Right atrium auricular region (tissue), 2 donors: Measurements from ENCODE around the gene SUFU. TPM values are rescaled to one million over a fixed set of nuclear protein-coding genes. Genes with fewer than 3 reads are reported as not detected.
A peak's percentile ranks its signal among the peaks of the same experiment; 100 is the strongest.

Source experiments
- DNase-seq: peaks from one replicate; pipeline ENCODE4 v3.0.0-alpha.2; 2019; ENCODE audit warnings: low spot score
- H3K27ac ChIP-seq, 2 donors: fragments of 200-600 bp; sonication (generic); 1 replicate in 1 of 2; 2 replicates in 1 of 2; pipeline ENCODE4 v1.5.1; 2016 to 2019
- H3K27me3 ChIP-seq, 2 donors: fragments of 200-600 bp; sonication (generic); one replicate each; pipeline versions ENCODE4 v1.5.1 to v1.6.0; 2017 to 2019
- H3K36me3 ChIP-seq: fragments of 200-600 bp; sonication (generic); one replicate; pipeline ENCODE4 v1.5.1; 2016
- H3K4me1 ChIP-seq, 2 donors: fragments of 200-600 bp; sonication (generic); one replicate each; pipeline versions ENCODE4 v1.5.1 to v1.6.0; 2017 to 2019
- H3K4me3 ChIP-seq, 2 donors: fragments of 200-600 bp; sonication (generic); 1 replicate in 1 of 2; 2 replicates in 1 of 2; pipeline ENCODE4 v1.5.1; 2017 to 2019; ENCODE audit warnings: mild to moderate bottlenecking in 1 of 2, moderate library complexity in 1 of 2
- H3K9me3 ChIP-seq, 2 donors: fragments of 200-600 bp; sonication (generic); one replicate each; pipeline ENCODE4 v1.5.1; 2019
- CTCF ChIP-seq, 2 donors: fragments of 200-600 bp; sonication (generic); IDR thresholded peaks; one replicate each; pipeline ENCODE4 v1.5.1; 2019; ENCODE audit warnings: antibody characterized with exemption in 2 of 2
- total RNA-seq, 2 donors: library from RNA; depleted of rRNA; stranded (reverse); fragments of >200 nt; gene quantifications; one replicate each; pipeline ENCODE4 v1.1.0, GENCODE V29; 2016

Gene SUFU
- total RNA-seq, 2 donors from 2014 or later: 4.9 to 6.4 TPM

DNA sequence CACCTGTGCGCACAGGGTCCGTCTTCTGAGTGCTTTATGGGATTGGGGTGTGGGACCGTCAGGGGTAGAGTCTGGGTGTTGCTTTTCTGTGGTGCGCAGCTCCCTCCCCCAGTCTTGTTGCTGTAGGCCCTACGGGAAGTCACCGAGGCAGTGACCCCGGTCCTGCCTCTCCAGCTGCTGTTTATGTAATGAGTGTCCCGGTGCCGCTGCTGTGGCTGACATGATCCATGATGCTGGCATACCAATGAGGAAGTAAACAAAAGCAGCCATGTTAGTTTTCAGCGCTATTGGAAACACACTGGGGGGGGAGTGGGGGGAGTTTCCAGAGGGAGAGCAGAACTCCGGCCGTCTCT lies 141.6 kb downstream of the SUFU start:
- peak; percentile 88 for DNase-seq
- Histone ChIP-seq H3K4me3 (peak overlapping the region; percentile 88 to 95), H3K27ac (peak overlapping the region; percentile 98 to 100), H3K4me1 (peaks cover 0 to 51% of the 10 kb centered on the region in 2 donors), H3K27me3 (no peaks in the 10 kb centered on the region), H3K9me3 (no peaks in the 10 kb centered on the region), H3K36me3 (no peaks in the 10 kb centered on the region)
- no peak for TF ChIP-seq CTCF (IDR thresholded peaks at IDR 0.05)

DNA sequence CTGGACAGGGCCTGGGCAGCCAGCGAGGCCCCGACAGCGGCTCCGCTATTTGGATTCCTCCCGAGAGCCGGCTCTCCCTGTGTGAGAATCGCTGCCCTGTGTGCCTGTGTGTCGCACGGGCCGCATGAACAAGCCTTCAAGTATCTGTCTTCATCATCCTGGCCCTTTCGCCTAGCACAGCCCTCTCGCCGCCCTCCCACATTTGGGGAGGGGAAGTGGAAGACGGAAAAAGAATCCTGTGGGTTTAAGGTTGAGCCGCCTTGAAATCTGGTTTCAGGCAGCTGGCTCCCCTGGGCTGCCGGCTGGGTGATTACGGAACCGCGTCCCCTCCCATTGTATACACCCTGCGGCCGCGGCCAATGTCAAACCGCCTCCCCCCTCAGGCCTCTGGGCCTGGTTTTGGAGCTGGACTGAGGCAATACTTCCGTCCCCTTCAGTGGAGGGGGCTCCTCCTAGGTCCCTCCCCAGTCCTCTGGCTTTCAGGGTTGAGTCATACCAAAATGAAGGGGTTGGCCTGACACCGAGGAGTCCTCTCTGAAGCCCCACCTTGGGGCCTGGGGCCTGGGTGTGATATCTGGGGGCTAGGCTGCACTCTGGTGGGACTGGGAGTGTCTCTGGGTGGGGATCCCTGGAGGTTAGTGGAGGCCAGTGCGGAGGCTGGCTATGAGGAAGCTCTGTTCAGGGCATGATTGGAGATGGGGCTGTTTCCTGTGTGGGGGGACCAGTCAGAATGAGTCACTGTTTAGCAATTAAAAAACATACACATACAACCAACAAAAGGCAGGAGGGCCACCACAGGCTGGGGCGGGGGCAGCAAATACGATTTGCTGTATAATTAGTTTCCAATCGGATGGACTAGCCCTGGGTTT lies 142.2 kb downstream of the SUFU start:
- Histone ChIP-seq H3K4me1 (peaks cover 0 to 57% of the 10 kb centered on the region in 2 donors), H3K9me3 (no peaks in the 10 kb centered on the region), H3K27me3 (no peaks in the 10 kb centered on the region), H3K4me3 (peak overlapping the region; percentile 88 to 95), H3K36me3 (no peaks in the 10 kb centered on the region), H3K27ac (peak overlapping the region; percentile 98 to 100)
- TF ChIP-seq CTCF (IDR thresholded peaks at IDR 0.05): peak in 1 of 2 donors; percentile 19
- peak; percentile 97 for DNase-seq

- peaks cover 5% of the 10 kb centered on the region for H3K36me3 ChIP-seq
- peak overlapping the region; percentile 88 to 95 for H3K4me3 ChIP-seq
- peak overlapping the region; percentile 98 to 100 for H3K27ac ChIP-seq
- H3K27me3 ChIP-seq: no peaks in the 10 kb centered on the region
- H3K9me3 ChIP-seq: no peaks in the 10 kb centered on the region
- H3K4me1 ChIP-seq: peaks cover 0 to 60% of the 10 kb centered on the region in 2 donors
- TF ChIP-seq CTCF (IDR thresholded peaks at IDR 0.05): no peak
- DNase-seq: no peak
Measured at GRCh38 chr10:102646610-102647442, 143.1 kb downstream of the SUFU start.

- H3K27me3 ChIP-seq: no peaks in the 10 kb centered on the region
- TF ChIP-seq CTCF (IDR thresholded peaks at IDR 0.05): no peak
- no peak for DNase-seq
- peaks cover 7% of the 10 kb centered on the region for H3K36me3 ChIP-seq
- H3K9me3 ChIP-seq: no peaks in the 10 kb centered on the region
- peak overlapping the region; percentile 98 to 100 for H3K27ac ChIP-seq
- H3K4me1 ChIP-seq: peaks cover 0 to 68% of the 10 kb centered on the region in 2 donors
- peak overlapping the region; percentile 88 to 95 for H3K4me3 ChIP-seq
Measured at GRCh38 chr10:102647443-102648268, 143.9 kb downstream of the SUFU start.

DNA sequence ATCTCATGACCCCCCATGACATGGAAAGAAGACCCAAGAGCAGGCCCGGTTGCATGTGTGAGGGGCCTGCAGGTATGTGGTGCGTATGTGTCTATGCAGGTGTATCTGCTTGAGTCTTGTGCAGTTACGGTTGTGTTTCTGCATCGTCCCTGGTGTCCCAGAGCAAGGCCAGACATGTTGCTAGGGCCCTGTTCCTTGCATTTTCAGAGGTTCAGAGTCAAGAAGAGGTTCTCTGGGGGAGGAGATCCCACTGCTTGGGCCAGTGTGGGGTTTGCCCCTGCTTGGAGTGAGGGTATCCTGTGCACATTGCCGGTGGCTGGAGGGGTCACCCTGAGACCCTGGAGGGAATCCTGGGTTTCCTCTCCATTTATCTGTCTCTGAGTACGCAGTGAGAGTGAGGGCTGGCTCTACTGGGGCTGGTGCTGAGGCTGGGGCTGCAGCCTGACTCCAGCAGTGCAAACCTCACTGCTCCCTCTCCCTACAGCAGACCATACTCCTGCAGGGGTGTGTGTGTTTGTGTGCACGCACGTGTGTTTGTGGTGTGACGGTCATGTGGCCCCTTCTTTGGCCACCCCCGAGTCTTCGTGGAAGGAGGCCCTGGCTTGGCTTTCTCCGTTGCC lies 144.6 kb downstream of the SUFU start:
- H3K27ac ChIP-seq: peak overlapping the region; percentile 98 to 100
- no peaks in the 10 kb centered on the region for H3K9me3 ChIP-seq
- H3K4me3 ChIP-seq: peak overlapping the region; percentile 15 to 88
- no peaks in the 10 kb centered on the region for H3K27me3 ChIP-seq
- H3K4me1 ChIP-seq: peaks cover 0 to 73% of the 10 kb centered on the region in 2 donors
- DNase-seq: no peak
- TF ChIP-seq CTCF (IDR thresholded peaks at IDR 0.05): no peak
- H3K36me3 ChIP-seq: peaks cover 14% of the 10 kb centered on the region
